ENCODE results near the gene SHISA5. TPM values are rescaled to one million over a fixed set of nuclear protein-coding genes. Genes with fewer than 3 reads are reported as not detected.

The SHISA5 gene
- total and polyA plus RNA-seq, 9 donors = 59.7 to 150 (median 118) TPM

- DNase-seq = peak in 2 of 5 donors; percentile 16 to 29
These were observed 68.8 kb downstream of the SHISA5 start for GRCh38 chr3:48435223-48435595.

GRCh38 chr3:48434591-48435222 is 69.3 kb downstream of the SHISA5 start:
- peaks cover 20% of the 10 kb centered on the region for H3K4me1 ChIP-seq (ENCODE audit: insufficient read depth)
- DNase-seq = peak in 4 of 5 donors; percentile 13 to 53 (median 35)
- no peak overlapping the region for H3K4me3 ChIP-seq
- TF ChIP-seq EP300 (IDR thresholded peaks at IDR 0.05) = no peak
- TF ChIP-seq CTCF (IDR thresholded peaks at IDR 0.05) = no peak
- TF ChIP-seq POLR2A (IDR thresholded peaks at IDR 0.05) = no peak
- H3K36me3 ChIP-seq = no peaks in the 10 kb centered on the region
- intact Hi-C loops (cut with DNase I) = loop anchor here in 3 of 4 donors (2.0 to 10.0 kb wide), 7 partner anchors 32 to 240 kb away; no protein-coding TSS in a partner anchor
- 66 to 69% (median 69%) methylated on average over 15 of the region's 15 CpGs for WGBS, 3 donors
- no peaks in the 10 kb centered on the region for H3K9me3 ChIP-seq
- H3K27ac ChIP-seq = peak overlapping the region in 1 of 2 donors; percentile 43
- H3K27me3 ChIP-seq = no peaks in the 10 kb centered on the region

More at GRCh38 chr3:48435223-48435595, 68.8 kb downstream of the SHISA5 start:
- intact Hi-C loops (cut with DNase I) = loop anchor here in 3 of 4 donors (2.0 to 10.0 kb wide), 7 partner anchors 32 to 240 kb away; no protein-coding TSS in a partner anchor
- Histone ChIP-seq H3K36me3 (no peaks in the 10 kb centered on the region), H3K27ac (peak overlapping the region in 1 of 2 donors; percentile 32), H3K4me3 (no peak overlapping the region), H3K27me3 (no peaks in the 10 kb centered on the region), H3K9me3 (no peaks in the 10 kb centered on the region), H3K4me1 (ENCODE audit: insufficient read depth) (peaks cover 18% of the 10 kb centered on the region)
- no peak for TF ChIP-seq CTCF (IDR thresholded peaks at IDR 0.05)
- TF ChIP-seq EP300 (IDR thresholded peaks at IDR 0.05) = no peak
- TF ChIP-seq POLR2A (IDR thresholded peaks at IDR 0.05) = no peak
- WGBS, 3 donors = 79 to 87% (median 86%) methylated on average over 4 of the region's 4 CpGs

DNA sequence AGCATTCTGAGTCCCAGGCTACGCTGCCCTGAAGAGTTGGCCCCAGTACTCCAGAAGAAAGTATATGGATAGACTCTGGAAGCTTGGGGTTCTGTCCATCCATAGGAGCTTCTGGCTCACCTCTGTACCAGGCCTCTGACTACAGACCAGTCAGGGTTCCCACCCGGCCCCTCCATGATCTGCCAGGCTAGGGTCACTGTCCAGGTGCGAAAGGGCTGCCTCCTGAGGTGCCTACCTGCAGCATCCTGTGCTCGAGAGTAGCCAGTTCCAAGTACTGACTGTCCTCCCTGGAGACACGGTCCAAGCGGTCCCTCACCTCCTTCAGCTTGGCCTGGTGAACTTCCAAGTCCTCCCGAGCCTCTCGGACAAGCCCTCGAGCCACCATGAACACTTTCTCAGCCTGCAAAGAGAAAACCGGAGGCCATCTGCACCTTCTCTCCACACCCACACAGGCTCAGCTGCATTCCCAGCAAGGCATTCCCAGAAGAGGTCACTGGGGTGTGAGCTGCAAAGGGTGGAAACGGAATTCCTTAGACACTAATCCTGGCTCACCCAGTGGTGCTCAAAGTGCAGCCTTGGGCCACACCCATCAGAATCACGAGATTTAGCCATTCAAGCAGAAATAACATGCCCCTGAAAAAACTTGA is 70.4 kb downstream of the SHISA5 start:
- intact Hi-C loops (cut with DNase I) = loop anchor here in 3 of 4 donors (2.0 to 10.0 kb wide), 5 partner anchors 31 to 239 kb away; no protein-coding TSS in a partner anchor
- 30 to 42% (median 40%) methylated on average over 12 of the region's 12 CpGs for WGBS, 3 donors
- TF ChIP-seq EP300 (IDR thresholded peaks at IDR 0.05) (no peak), CTCF (IDR thresholded peaks at IDR 0.05) (no peak), POLR2A (IDR thresholded peaks at IDR 0.05) (no peak)

DNA sequence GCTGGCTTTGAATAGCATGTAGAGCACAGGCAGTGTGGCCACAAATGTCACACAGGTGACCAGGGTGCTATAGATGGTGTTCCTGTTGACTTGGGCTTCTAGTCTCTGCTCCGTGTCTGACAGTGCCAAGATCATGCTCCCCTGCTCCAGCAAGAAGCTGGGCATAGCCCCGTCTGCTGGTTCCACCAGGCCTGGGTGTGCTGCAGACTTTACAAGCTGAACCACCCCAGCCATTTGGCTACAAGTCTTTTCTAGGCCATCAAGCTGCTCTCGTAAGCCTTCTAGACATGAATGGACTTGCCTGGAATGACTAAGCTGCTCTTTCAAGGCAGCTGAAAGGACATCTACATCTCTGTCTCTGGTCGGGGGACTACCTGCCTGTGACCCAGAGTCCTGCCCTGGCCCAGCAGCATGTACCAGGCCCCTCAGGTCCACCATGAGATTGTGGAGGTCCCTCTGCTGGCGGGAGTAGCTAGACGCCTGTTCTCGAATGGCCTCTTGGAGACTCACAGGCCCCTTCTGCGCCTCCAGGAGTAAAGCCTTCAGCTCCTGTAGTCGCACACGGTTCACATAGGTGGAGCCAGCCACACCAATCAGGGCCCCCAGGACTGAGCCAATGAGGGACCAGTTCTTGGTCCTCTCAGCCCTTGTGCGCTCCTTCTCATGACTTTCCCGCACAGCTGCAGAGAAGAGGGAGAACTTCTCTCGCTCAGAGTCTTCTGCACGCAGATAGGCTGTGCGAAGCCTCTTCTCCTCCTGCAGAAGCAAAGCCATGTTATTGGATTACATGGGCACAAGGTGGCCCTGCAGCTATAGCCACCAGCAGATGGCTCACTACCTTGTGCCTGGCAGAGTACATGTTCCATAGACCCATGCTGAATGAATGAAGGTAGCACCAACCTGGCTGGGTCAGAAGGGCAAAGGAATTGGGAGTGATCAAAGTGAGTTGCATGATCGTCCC is 71.3 kb downstream of the SHISA5 start:
- DNase-seq = peak in 2 of 5 donors; percentile 19 to 35
- no peaks in the 10 kb centered on the region for H3K36me3 ChIP-seq
- H3K27ac ChIP-seq = no peak overlapping the region
- no peaks in the 10 kb centered on the region for H3K27me3 ChIP-seq
- H3K9me3 ChIP-seq = no peaks in the 10 kb centered on the region
- TF ChIP-seq POLR2A (IDR thresholded peaks at IDR 0.05) = no peak
- no peak for TF ChIP-seq CTCF (IDR thresholded peaks at IDR 0.05)
- TF ChIP-seq EP300 (IDR thresholded peaks at IDR 0.05) = no peak
- intact Hi-C loops (cut with DNase I) = loop anchor here in 2 of 4 donors (5.0 to 10.0 kb wide), 3 partner anchors 158 to 238 kb away; no protein-coding TSS in a partner anchor
- H3K4me3 ChIP-seq = no peak overlapping the region
- peaks cover 27% of the 10 kb centered on the region for H3K4me1 ChIP-seq (ENCODE audit: insufficient read depth)
- 80 to 87% (median 84%) methylated on average over 15 to 16 of the region's 16 CpGs for WGBS, 3 donors

More for the DNA sequence above, 70.4 kb downstream of the SHISA5 start:
- Histone ChIP-seq H3K9me3 (no peaks in the 10 kb centered on the region), H3K27ac (peak overlapping the region in 1 of 2 donors; percentile 43), H3K4me3 (no peak overlapping the region), H3K27me3 (no peaks in the 10 kb centered on the region), H3K36me3 (no peaks in the 10 kb centered on the region), H3K4me1 (ENCODE audit: insufficient read depth) (peaks cover 20% of the 10 kb centered on the region)
- DNase-seq = peak in 4 of 5 donors; percentile 25 to 62 (median 42)

All from ovary (tissue), 9 donors.